HG03039 (cell line): Measurements from ENCODE around the gene TENM4.
"Not testable (repeated sequence)": the region's sequence is repeated elsewhere in the genome, so short reads cannot be mapped to it uniquely, and the experiment has no call there.

ENCODE experiments used
- ATAC-seq: cut with Tn5 transposase; IDR thresholded peaks from one replicate; pipeline ENCODE4 v1.9.1; 2021; ENCODE audit warnings: mild to moderate bottlenecking, moderate library complexity; ENCODE audit not compliant: unreplicated experiment

Gene TENM4

GRCh38 chr11:78655561-78655960 lies 785.3 kb downstream of the TENM4 start:
- ATAC-seq = no peak

GRCh38 chr11:78654866-78655265 lies 786.0 kb downstream of the TENM4 start:
- no peak for ATAC-seq

- ATAC-seq = no peak
Measured at GRCh38 chr11:78654071-78654470, 786.8 kb downstream of the TENM4 start.

- ATAC-seq = no peak
Measured at GRCh38 chr11:78653294-78653909, 787.4 kb downstream of the TENM4 start.

GRCh38 chr11:78652843-78653239 lies 788.0 kb downstream of the TENM4 start:
- no peak for ATAC-seq

- ATAC-seq = no peak
Measured at GRCh38 chr11:78651923-78652842, 788.6 kb downstream of the TENM4 start.

GRCh38 chr11:78651136-78651775 lies 789.6 kb downstream of the TENM4 start:
- no peak for ATAC-seq

- no peak for ATAC-seq
Measured at GRCh38 chr11:78649361-78650215, 791.2 kb downstream of the TENM4 start.

- ATAC-seq = no peak
Measured at GRCh38 chr11:78647986-78648875, 792.6 kb downstream of the TENM4 start.

GRCh38 chr11:78647266-78647915 lies 793.4 kb downstream of the TENM4 start:
- no peak for ATAC-seq

GRCh38 chr11:78646564-78647185 lies 794.2 kb downstream of the TENM4 start:
- no peak for ATAC-seq

- ATAC-seq = peak; percentile 73
Measured at GRCh38 chr11:78645226-78646202, 795.3 kb downstream of the TENM4 start.

- no peak for ATAC-seq
Measured at GRCh38 chr11:78643676-78644056, 797.2 kb downstream of the TENM4 start.

- ATAC-seq = no peak
Measured at GRCh38 chr11:78642979-78643675, 797.7 kb downstream of the TENM4 start.

- no peak for ATAC-seq
Measured at GRCh38 chr11:78641541-78641940, 799.3 kb downstream of the TENM4 start.

GRCh38 chr11:78638704-78639380 lies 802.0 kb downstream of the TENM4 start:
- ATAC-seq = no peak

- ATAC-seq = not testable (repeated sequence)
Measured at GRCh38 chr11:78637527-78637926, 803.3 kb downstream of the TENM4 start.
